DMS114 treated with DMSO at 0.1 percent for 48 hours (cell line): Measurements from ENCODE around the gene CNTN2.

ENCODE experiments used
- DNase-seq: peaks from one replicate; lab custom pipeline; 2025; ENCODE audit not compliant: unreplicated experiment; lab: John Stamatoyannopoulos, UW

The CNTN2 gene

GRCh38 chr1:205017766-205018165 lies 25.2 kb upstream of the CNTN2 start:
- no peak for DNase-seq

- no peak for DNase-seq
Measured at GRCh38 chr1:205018381-205018780, 24.6 kb upstream of the CNTN2 start.

- DNase-seq = no peak
Measured at GRCh38 chr1:205020466-205020865, 22.5 kb upstream of the CNTN2 start.

GRCh38 chr1:205024679-205025078 lies 18.3 kb upstream of the CNTN2 start:
- DNase-seq = no peak

GRCh38 chr1:205025239-205025638 lies 17.8 kb upstream of the CNTN2 start:
- DNase-seq = no peak

GRCh38 chr1:205026181-205026580 lies 16.8 kb upstream of the CNTN2 start:
- no peak for DNase-seq

GRCh38 chr1:205028390-205028789 lies 14.6 kb upstream of the CNTN2 start:
- no peak for DNase-seq

GRCh38 chr1:205028924-205029323 lies 14.1 kb upstream of the CNTN2 start:
- DNase-seq = no peak

- DNase-seq = no peak
Measured at GRCh38 chr1:205030241-205030640, 12.8 kb upstream of the CNTN2 start.

GRCh38 chr1:205030896-205031295 lies 12.1 kb upstream of the CNTN2 start:
- DNase-seq = no peak

GRCh38 chr1:205032508-205032907 lies 10.5 kb upstream of the CNTN2 start:
- DNase-seq = no peak

- no peak for DNase-seq
Measured at GRCh38 chr1:205037539-205037938, 5.5 kb upstream of the CNTN2 start.

GRCh38 chr1:205038132-205038786 lies 4.8 kb upstream of the CNTN2 start:
- no peak for DNase-seq

- no peak for DNase-seq
Measured at GRCh38 chr1:205041001-205041715, 1.9 kb upstream of the CNTN2 start.

GRCh38 chr1:205041998-205042910 lies 758 bp upstream of the CNTN2 start:
- no peak for DNase-seq

- no peak for DNase-seq
Measured at GRCh38 chr1:205043866-205044265, 854 bp downstream of the CNTN2 start.

- no peak for DNase-seq
Measured at GRCh38 chr1:205044741-205045140, 1.7 kb downstream of the CNTN2 start.

- no peak for DNase-seq
Measured at GRCh38 chr1:205045146-205045545, 2.1 kb downstream of the CNTN2 start.

- DNase-seq = no peak
Measured at GRCh38 chr1:205046870-205047269, 3.9 kb downstream of the CNTN2 start.

GRCh38 chr1:205047764-205048231 lies 4.8 kb downstream of the CNTN2 start:
- DNase-seq = no peak

GRCh38 chr1:205048382-205048781 lies 5.4 kb downstream of the CNTN2 start:
- no peak for DNase-seq

GRCh38 chr1:205049479-205049878 lies 6.5 kb downstream of the CNTN2 start:
- no peak for DNase-seq
